Measurements from ENCODE around the gene HOXA11. TPM values are rescaled to one million over a fixed set of nuclear protein-coding genes. Genes with fewer than 3 reads are reported as not detected.

HOXA11 gene
- total RNA-seq, 1 donor from 2014 or later, result not detected

GRCh38 chr7:27134392-27134791 is 50.6 kb downstream of the HOXA11 start:
- no peaks in the 10 kb centered on the region for H3K9me3 ChIP-seq
- no peak overlapping the region for H3K4me3 ChIP-seq
- H3K4me1 ChIP-seq, result peaks cover 0 to 6% of the 10 kb centered on the region in 2 donors
- TF ChIP-seq, protein P1, sequence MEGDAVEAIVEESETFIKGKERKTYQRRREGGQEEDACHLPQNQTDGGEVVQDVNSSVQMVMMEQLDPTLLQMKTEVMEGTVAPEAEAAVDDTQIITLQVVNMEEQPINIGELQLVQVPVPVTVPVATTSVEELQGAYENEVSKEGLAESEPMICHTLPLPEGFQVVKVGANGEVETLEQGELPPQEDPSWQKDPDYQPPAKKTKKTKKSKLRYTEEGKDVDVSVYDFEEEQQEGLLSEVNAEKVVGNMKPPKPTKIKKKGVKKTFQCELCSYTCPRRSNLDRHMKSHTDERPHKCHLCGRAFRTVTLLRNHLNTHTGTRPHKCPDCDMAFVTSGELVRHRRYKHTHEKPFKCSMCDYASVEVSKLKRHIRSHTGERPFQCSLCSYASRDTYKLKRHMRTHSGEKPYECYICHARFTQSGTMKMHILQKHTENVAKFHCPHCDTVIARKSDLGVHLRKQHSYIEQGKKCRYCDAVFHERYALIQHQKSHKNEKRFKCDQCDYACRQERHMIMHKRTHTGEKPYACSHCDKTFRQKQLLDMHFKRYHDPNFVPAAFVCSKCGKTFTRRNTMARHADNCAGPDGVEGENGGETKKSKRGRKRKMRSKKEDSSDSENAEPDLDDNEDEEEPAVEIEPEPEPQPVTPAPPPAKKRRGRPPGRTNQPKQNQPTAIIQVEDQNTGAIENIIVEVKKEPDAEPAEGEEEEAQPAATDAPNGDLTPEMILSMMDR (IDR thresholded peaks at IDR 0.05), result no peak
- intact Hi-C loops (cut with DNase I), result loop anchor here (5.0 kb wide), 1 partner anchor 102 kb away; no protein-coding TSS in a partner anchor
- peak overlapping the region in 1 of 2 donors; percentile 21 for H3K27ac ChIP-seq
- no peaks in the 10 kb centered on the region for H3K36me3 ChIP-seq
- H3K27me3 ChIP-seq, result no peaks in the 10 kb centered on the region
- no peak for DNase-seq (ENCODE audit: low spot score in 2 of 2)

DNA sequence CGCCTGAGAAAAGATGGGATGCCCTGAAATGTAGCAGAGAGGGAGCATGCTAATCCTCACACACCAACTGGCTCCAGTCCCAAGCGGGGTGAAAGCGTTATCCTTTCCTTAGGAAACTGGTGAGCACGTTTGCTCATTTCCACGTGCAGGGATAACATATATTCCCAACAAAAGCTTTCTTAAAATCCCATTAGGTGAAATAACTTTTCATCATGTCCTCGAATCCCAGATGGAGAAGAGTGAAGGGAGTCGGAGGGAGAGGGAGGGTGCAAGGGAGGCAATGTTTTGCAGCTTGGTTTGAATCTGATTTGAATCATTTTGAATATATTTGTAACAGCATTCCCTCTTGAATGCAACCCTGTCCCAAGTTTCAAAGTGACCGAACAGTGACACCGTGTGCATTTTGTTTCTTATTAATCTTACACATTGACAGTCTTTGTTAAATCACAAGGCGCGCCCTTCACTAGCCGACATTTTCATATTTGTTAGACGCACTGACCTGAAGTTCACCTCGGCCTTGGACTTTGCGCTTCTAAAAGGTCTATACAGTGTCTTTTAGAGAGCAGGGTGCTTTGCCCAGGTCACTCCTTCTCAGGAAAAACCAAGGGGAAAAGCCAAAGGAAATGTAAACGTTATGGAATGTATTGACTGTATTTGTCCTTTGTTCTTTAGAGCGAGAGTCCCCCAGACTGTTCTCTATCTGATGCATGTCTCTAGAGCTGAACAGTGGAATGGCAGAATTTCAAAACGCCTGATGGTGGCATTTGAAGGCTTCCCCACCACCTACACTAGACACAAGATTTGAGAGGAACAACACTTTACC is 51.4 kb downstream of the HOXA11 start:
- intact Hi-C loops (cut with DNase I), result loop anchor here (5.0 kb wide), 1 partner anchor 101 kb away; no protein-coding TSS in a partner anchor
- Histone ChIP-seq H3K4me3 (no peak overlapping the region), H3K36me3 (no peaks in the 10 kb centered on the region), H3K4me1 (peaks cover 0 to 8% of the 10 kb centered on the region in 2 donors), H3K27ac (peak overlapping the region in 1 of 2 donors; percentile 21), H3K9me3 (no peaks in the 10 kb centered on the region), H3K27me3 (no peaks in the 10 kb centered on the region)
- no peak for DNase-seq (ENCODE audit: low spot score in 2 of 2)
- TF ChIP-seq, protein P1 (IDR thresholded peaks at IDR 0.05), result no peak

DNA sequence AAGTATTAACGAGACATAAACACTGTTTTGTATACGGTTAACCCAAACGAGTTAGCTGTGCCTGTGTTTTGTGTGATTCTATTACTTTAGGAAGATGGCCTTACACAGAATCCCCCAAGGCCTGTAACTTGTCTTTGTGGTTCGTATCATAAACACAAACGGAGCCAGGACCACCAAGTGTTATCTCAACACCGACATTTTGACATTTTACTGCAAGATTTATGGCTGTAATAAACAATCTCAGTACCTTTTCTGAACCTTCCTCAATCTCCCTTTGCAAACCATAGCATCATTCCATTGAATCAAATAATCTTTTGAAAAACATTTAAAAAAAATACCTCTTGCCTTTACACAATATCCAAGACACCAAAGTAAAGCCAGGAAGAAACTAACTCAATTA is 52.1 kb downstream of the HOXA11 start:
- Histone ChIP-seq H3K4me3 (no peak overlapping the region), H3K4me1 (peaks cover 0 to 8% of the 10 kb centered on the region in 2 donors), H3K27me3 (no peaks in the 10 kb centered on the region), H3K36me3 (no peaks in the 10 kb centered on the region), H3K9me3 (no peaks in the 10 kb centered on the region), H3K27ac (no peak overlapping the region)
- intact Hi-C loops (cut with DNase I), result loop anchor here (5.0 kb wide), 1 partner anchor 101 kb away; no protein-coding TSS in a partner anchor
- no peak for DNase-seq (ENCODE audit: low spot score in 2 of 2)
- TF ChIP-seq, protein P1 (IDR thresholded peaks at IDR 0.05), result no peak

GRCh38 chr7:27132214-27132613 is 52.8 kb downstream of the HOXA11 start:
- Histone ChIP-seq H3K27ac (no peak overlapping the region), H3K4me3 (no peak overlapping the region), H3K9me3 (no peaks in the 10 kb centered on the region), H3K36me3 (no peaks in the 10 kb centered on the region), H3K4me1 (peaks cover 0 to 8% of the 10 kb centered on the region in 2 donors), H3K27me3 (no peaks in the 10 kb centered on the region)
- no peak for DNase-seq (ENCODE audit: low spot score in 2 of 2)
- TF ChIP-seq, protein P1 (IDR thresholded peaks at IDR 0.05), result no peak
- intact Hi-C loops (cut with DNase I), result loop anchor here (5.0 kb wide), 1 partner anchor 100 kb away; no protein-coding TSS in a partner anchor

DNA sequence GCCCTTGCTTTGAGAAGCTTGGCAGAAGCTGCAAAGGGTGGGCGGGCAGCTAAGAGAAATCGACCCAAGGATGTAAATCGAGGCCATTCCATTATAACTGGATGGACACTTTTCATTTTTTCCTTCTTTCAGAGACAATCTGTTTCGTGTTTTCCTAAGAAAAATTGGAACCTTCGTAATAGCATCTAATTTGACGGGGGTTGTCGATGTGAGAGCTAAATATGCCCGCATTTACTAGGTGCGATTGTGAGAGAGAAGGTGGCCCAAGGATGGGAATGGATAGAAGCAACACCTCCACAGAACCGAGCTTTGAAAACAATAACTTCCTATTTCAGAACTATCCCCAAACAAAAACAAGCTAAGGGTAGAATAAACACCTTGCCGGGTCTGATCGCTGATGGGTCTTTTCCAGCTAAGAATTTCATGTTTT is 53.6 kb downstream of the HOXA11 start:
- intact Hi-C loops (cut with DNase I), result loop anchor here (2.0 to 5.0 kb wide), 3 partner anchors 17 to 99 kb away; no protein-coding TSS in a partner anchor
- Histone ChIP-seq H3K4me3 (peak overlapping the region; percentile 87), H3K27ac (peak overlapping the region; percentile 82 to 83), H3K4me1 (peaks cover 0 to 5% of the 10 kb centered on the region in 2 donors), H3K9me3 (no peaks in the 10 kb centered on the region), H3K36me3 (no peaks in the 10 kb centered on the region), H3K27me3 (no peaks in the 10 kb centered on the region)
- TF ChIP-seq, protein P1 (IDR thresholded peaks at IDR 0.05), result no peak
- DNase-seq (ENCODE audit: low spot score in 2 of 2), result peak in 1 of 2 donors; percentile 22

Other genes with a start within 250 kb of the HOXA11 start
- gene HOXA1, start 89.2 kb downstream of the HOXA11 start, total RNA-seq, result not detected
- 36.5 TPM for gene HOXA2, start 82.5 kb downstream of the HOXA11 start, total RNA-seq
- 2.1 TPM for gene HOXA4, start 54.5 kb downstream of the HOXA11 start, total RNA-seq
- gene HOXA5, start 41.6 kb downstream of the HOXA11 start, total RNA-seq, result 22.0 TPM
- 15.3 TPM for gene HOXA6, start 37.5 kb downstream of the HOXA11 start, total RNA-seq
- 14.4 TPM for gene HOXA3, start 32.6 kb downstream of the HOXA11 start, total RNA-seq
- gene HOXA7, start 28.6 kb downstream of the HOXA11 start, total RNA-seq, result 12.0 TPM
- gene HOXA9, start 19.7 kb downstream of the HOXA11 start, total RNA-seq, result not detected
- gene HOXA10, start 10.9 kb downstream of the HOXA11 start, total RNA-seq, result not detected
- not detected for gene HOXA13, start 14.9 kb upstream of the HOXA11 start, total RNA-seq
- gene EVX1, start 57.6 kb upstream of the HOXA11 start, total RNA-seq, result not detected